IMR-90 (cell line): ENCODE measurements around the gene UMODL1.

Experiments
- BHLHE40 ChIP-seq: fragments of 150-350 bp; IDR thresholded peaks from 2 replicates; pipeline ENCODE4 v1.6.1; 2016; ENCODE audit warnings: mild to moderate bottlenecking, low read depth, low read length
- CEBPB ChIP-seq: IDR thresholded peaks from 2 replicates; pipeline ENCODE4 v1.6.1; 2012; ENCODE audit warnings: low read depth, low read length, improper control_type of control experiment
- CHD1 ChIP-seq: IDR thresholded peaks from 2 replicates; pipeline ENCODE4 v1.6.1; 2012; ENCODE audit warnings: low read depth, low read length, improper control_type of control experiment
- MAZ ChIP-seq: IDR thresholded peaks from 2 replicates; pipeline ENCODE4 v1.6.1; 2012; ENCODE audit warnings: low read depth, mild to moderate bottlenecking, low read length, improper control_type of control experiment, moderate library complexity, borderline replicate concordance
- MXI1 ChIP-seq: IDR thresholded peaks from 2 replicates; pipeline ENCODE4 v1.6.1; 2012; ENCODE audit warnings: low read depth, mild to moderate bottlenecking, low read length, moderate library complexity, borderline replicate concordance
- NFE2L2 ChIP-seq: fragments of 150-350 bp; IDR thresholded peaks from 2 replicates; pipeline ENCODE4 v1.6.1; 2016; ENCODE audit warnings: low read depth, mild to moderate bottlenecking, low read length
- POLR2A ChIP-seq: IDR thresholded peaks from 2 replicates; pipeline ENCODE4 v1.6.1; 2012; ENCODE audit warnings: mild to moderate bottlenecking, low read depth, low read length
- RAD21 ChIP-seq: IDR thresholded peaks from 2 replicates; pipeline ENCODE4 v1.6.1; 2012; ENCODE audit warnings: low read length, improper control_type of control experiment
- RCOR1 ChIP-seq: IDR thresholded peaks from 2 replicates; pipeline ENCODE4 v1.6.1; 2012; ENCODE audit warnings: mild to moderate bottlenecking, low read length, improper control_type of control experiment; ENCODE audit not compliant: insufficient replicate concordance
- RFX5 ChIP-seq: IDR thresholded peaks from 2 replicates; pipeline ENCODE4 v1.8.0; 2012; ENCODE audit warnings: low read depth, mild to moderate bottlenecking, low read length, moderate library complexity
- SMC3 ChIP-seq: fragments of 150-350 bp; IDR thresholded peaks from 2 replicates; pipeline ENCODE4 v1.6.1; 2016; ENCODE audit warnings: low read depth, mild to moderate bottlenecking, antibody characterized with exemption, low read length, moderate library complexity
- TF ChIP-seq, protein P1 (sequence below): conservative IDR thresholded peaks from 2 replicates; pipeline ENCODE4 v1.5.1; 2012; ENCODE audit warnings: mild to moderate bottlenecking, low read depth, low read length, improper control_type of control experiment
- TF ChIP-seq, protein P2 (sequence below): fragments of 150-350 bp; IDR thresholded peaks from 2 replicates; pipeline ENCODE4 v1.6.1; 2016; ENCODE audit warnings: low read depth, mild to moderate bottlenecking, low read length, moderate library complexity, borderline replicate concordance
- TF ChIP-seq, protein P3 (sequence below): fragments of 150-350 bp; IDR thresholded peaks from 2 replicates; pipeline ENCODE4 v1.6.1; 2017; ENCODE audit warnings: mild to moderate bottlenecking, antibody characterized with exemption, low read length, low read depth

DNA sequence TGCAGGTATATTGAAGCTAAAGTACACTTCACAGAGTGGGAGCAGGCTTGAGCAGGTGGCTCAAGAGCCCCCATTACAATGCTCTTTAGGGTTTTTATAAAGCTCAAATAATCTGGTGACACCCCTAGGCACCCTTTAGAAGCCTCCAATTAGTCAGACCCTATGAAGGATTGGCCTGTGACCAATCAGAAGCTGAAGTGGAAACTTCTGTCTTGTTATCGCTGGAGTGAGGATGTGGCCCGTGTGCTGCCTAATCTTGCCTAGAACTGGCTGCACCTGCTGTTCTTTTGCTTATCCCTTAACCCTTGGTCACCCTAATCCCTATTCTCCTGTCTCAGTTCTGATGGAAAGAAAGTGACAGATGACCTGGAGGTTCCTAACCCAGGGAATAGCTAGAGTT lies 77.0 kb downstream of the UMODL1 start:
- TF ChIP-seq, protein P1, sequence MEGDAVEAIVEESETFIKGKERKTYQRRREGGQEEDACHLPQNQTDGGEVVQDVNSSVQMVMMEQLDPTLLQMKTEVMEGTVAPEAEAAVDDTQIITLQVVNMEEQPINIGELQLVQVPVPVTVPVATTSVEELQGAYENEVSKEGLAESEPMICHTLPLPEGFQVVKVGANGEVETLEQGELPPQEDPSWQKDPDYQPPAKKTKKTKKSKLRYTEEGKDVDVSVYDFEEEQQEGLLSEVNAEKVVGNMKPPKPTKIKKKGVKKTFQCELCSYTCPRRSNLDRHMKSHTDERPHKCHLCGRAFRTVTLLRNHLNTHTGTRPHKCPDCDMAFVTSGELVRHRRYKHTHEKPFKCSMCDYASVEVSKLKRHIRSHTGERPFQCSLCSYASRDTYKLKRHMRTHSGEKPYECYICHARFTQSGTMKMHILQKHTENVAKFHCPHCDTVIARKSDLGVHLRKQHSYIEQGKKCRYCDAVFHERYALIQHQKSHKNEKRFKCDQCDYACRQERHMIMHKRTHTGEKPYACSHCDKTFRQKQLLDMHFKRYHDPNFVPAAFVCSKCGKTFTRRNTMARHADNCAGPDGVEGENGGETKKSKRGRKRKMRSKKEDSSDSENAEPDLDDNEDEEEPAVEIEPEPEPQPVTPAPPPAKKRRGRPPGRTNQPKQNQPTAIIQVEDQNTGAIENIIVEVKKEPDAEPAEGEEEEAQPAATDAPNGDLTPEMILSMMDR = no peak
- no peak for TF ChIP-seq RAD21
- no peak for TF ChIP-seq POLR2A
- TF ChIP-seq CEBPB = no peak
- TF ChIP-seq, protein P2, sequence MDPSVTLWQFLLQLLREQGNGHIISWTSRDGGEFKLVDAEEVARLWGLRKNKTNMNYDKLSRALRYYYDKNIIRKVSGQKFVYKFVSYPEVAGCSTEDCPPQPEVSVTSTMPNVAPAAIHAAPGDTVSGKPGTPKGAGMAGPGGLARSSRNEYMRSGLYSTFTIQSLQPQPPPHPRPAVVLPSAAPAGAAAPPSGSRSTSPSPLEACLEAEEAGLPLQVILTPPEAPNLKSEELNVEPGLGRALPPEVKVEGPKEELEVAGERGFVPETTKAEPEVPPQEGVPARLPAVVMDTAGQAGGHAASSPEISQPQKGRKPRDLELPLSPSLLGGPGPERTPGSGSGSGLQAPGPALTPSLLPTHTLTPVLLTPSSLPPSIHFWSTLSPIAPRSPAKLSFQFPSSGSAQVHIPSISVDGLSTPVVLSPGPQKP = no peak
- no peak for TF ChIP-seq CHD1
- TF ChIP-seq, protein P3, sequence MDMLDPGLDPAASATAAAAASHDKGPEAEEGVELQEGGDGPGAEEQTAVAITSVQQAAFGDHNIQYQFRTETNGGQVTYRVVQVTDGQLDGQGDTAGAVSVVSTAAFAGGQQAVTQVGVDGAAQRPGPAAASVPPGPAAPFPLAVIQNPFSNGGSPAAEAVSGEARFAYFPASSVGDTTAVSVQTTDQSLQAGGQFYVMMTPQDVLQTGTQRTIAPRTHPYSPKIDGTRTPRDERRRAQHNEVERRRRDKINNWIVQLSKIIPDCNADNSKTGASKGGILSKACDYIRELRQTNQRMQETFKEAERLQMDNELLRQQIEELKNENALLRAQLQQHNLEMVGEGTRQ = no peak
- TF ChIP-seq SMC3 = no peak
- no peak for TF ChIP-seq MXI1
- TF ChIP-seq BHLHE40 = no peak
- TF ChIP-seq RCOR1 = no peak
- TF ChIP-seq RFX5 = no peak
- no peak for TF ChIP-seq NFE2L2
- TF ChIP-seq MAZ = no peak
